ENCODE measurements around the gene HSPA1B.
"Not testable (repeated sequence)": the region's sequence is repeated elsewhere in the genome, so short reads cannot be mapped to it uniquely, and the experiment has no call there.

Gene HSPA1B

DNA sequence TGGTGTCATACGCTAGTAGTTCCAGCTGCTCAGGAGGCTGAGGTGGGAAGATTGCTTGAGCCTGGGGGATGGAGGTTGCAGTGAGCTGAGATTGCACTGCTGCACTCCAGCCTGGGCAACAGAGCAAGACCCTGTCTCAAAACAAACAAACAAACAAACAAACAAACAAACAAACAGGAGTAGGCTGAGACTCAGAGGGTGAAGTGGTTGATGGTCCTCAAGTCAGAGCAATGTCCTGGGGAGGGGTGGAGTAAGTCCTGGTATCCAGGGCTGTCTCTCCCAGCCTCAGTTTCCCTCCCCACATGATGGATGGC lies 41.1 kb downstream of the HSPA1B start:
- peaks cover 11% of the 10 kb centered on the region for H3K4me1 Mint-ChIP-seq (ENCODE audit: low read depth)
- DNase-seq (ENCODE audit: low spot score); H3K27ac Mint-ChIP-seq; H3K4me3 Mint-ChIP-seq; H3K36me3 Mint-ChIP-seq (ENCODE audit: low read depth); H3K9me3 Mint-ChIP-seq; H3K27me3 Mint-ChIP-seq (ENCODE audit: low read depth): not testable (repeated sequence)

DNA sequence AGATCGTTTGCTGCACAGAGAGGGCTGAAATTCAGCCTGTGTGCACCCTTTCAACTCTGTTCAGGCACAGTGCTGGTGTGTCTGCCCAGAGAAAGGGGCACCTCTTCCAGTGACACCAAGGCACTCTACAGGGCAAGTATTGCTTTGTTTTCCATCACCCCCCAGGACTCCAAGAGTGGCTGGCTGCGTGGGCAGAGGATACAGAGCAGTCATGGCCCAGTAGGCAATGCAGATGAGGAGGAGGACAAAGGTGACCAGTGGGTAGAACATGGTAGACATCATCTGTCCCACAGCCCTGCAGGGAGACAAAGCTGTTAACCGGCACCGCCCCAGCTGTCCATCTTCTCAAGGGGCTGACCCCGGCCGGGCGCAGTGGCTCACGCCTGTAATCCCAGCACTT lies 41.8 kb downstream of the HSPA1B start:
- Mint-ChIP-seq H3K9me3 (no peaks in the 10 kb centered on the region), H3K36me3 (ENCODE audit: low read depth) (no peaks in the 10 kb centered on the region), H3K4me1 (ENCODE audit: low read depth) (peaks cover 9% of the 10 kb centered on the region), H3K27me3 (ENCODE audit: low read depth) (peaks cover 3% of the 10 kb centered on the region), H3K27ac (no peak overlapping the region), H3K4me3 (no peak overlapping the region)
- no peak for DNase-seq (ENCODE audit: low spot score)

DNA sequence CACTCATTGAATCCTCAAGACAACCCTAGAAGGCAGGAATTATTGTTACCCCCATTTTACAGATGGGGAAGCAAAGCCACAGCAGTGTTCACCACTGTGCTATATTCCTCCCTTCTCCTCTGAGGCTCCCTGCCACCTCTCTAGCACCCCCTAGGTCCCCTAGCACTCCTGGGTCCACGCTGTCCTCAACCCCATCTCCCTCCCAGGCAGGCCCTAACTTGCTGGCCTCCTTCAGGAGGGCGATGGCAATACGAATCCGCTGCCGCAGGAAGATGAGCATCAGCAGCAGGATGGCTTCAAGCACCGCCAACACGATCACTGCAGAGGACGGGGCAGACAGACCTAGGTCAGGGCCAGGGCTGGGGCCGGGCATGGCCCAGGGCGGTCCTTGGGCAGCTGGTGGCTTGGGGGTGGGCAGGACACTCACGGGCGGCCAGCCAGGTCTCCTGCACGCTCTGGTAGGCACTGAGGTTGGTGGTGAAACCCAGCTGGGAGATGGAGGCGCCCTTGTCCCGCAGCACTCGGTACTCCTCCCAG lies 42.9 kb downstream of the HSPA1B start:
- Mint-ChIP-seq H3K27ac (no peak overlapping the region), H3K4me3 (no peak overlapping the region), H3K4me1 (ENCODE audit: low read depth) (peaks cover 5% of the 10 kb centered on the region), H3K36me3 (ENCODE audit: low read depth) (no peaks in the 10 kb centered on the region), H3K27me3 (ENCODE audit: low read depth) (peaks cover 3% of the 10 kb centered on the region), H3K9me3 (no peaks in the 10 kb centered on the region)
- DNase-seq (ENCODE audit: low spot score) = no peak

DNA sequence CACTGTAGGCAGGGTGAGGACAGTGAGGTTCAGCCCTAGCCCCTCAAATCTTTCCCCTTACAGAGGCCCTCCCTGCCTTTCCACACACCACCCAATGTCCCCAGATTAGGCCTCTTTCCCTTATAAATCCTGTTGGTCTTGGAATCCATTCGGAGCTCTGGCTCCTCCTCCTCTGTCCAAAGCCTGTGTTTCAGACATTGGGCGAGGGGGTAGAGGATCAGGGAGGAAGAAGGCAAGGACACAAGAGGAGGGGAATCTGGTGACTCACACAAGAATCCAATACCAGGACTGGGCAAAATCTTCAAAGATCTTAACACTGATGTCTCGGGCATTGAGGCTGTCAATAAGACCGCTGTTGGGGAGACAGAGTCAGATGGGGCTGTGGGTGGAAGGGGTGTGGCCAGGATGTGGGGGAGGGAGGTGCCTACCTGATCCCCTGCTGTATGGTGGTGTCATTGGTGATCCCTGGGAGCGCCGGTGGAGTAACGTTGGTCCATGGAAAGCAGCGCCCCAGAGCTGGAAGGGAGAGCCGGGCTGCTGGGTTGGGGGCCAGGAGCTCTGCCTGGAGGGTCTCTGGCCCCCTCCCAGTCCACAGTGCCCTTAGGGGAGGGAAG lies 43.6 kb downstream of the HSPA1B start:
- Mint-ChIP-seq H3K9me3 (no peaks in the 10 kb centered on the region), H3K27ac (no peak overlapping the region), H3K4me1 (ENCODE audit: low read depth) (peaks cover 6% of the 10 kb centered on the region), H3K4me3 (no peak overlapping the region), H3K36me3 (ENCODE audit: low read depth) (no peaks in the 10 kb centered on the region), H3K27me3 (ENCODE audit: low read depth) (peaks cover 3% of the 10 kb centered on the region)
- DNase-seq (ENCODE audit: low spot score) = no peak

DNA sequence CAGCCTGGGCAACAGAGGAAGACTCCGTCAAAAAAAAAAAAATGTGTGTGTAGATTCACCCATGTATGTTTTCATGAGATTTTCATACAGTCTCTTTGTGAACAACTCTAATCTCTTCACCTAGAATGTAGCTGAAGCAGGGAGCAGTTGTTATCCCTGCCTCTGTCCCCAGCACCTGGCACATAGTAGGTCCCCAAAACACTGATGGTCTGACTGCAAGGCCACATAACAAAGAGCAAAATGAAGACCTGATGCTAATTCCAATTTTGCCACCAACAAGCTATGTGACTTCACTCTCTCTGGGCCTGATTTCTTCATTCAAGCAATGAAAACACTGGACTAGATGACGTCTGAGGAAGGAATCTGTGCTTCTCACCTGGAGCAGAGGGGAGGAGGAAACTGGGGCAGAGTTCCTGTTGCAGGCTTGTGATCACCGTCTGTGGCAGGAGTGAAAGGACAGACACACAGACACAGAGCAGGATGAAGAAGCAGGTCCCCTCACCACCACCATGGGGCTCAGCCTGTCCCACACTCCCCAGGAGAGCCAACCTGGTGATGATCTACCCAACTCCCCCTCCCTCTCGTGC lies 46.6 kb downstream of the HSPA1B start:
- H3K4me3 Mint-ChIP-seq = no peak overlapping the region
- no peak for DNase-seq (ENCODE audit: low spot score)
- no peak overlapping the region for H3K27ac Mint-ChIP-seq
- peaks cover 6% of the 10 kb centered on the region for H3K4me1 Mint-ChIP-seq (ENCODE audit: low read depth)
- H3K27me3 Mint-ChIP-seq (ENCODE audit: low read depth) = peaks cover 3% of the 10 kb centered on the region
- no peaks in the 10 kb centered on the region for H3K36me3 Mint-ChIP-seq (ENCODE audit: low read depth)
- H3K9me3 Mint-ChIP-seq = no peaks in the 10 kb centered on the region

DNA sequence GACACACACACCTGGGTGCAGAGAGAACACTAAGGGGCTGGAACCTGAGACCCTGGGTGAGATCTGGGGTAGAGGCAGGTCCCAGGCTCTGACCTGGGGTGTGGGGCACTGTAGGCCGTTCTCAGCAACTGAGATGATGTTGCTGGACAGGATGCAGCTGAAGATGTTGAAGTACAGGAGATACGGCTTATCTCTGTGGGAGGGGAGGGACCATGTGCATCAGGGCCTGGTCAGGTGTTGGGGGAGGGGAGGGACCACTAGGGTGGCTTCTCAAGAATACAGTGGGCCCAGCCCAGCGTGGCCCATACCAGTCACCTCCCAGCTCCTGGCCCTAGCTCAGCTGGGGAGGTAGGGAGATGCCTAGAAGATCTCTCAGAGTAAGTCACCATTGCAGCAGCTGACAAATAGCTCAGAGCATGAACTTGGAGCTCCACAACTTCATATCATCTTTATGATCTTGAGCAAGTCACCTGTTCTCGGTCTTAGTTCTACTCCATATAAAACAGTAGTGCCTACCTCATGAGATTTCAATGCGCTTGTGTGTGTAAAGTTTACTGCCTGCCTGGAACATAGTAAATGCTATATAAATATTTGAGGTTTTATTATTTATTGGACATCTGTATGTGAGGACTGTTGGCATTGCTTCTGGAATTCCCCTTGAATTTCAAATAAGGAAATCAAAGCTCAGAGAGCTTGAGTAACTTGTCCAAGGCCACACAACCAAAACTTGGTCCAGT lies 47.5 kb downstream of the HSPA1B start:
- Mint-ChIP-seq H3K27me3 (ENCODE audit: low read depth) (peaks cover 3% of the 10 kb centered on the region), H3K4me1 (ENCODE audit: low read depth) (peaks cover 6% of the 10 kb centered on the region), H3K9me3 (no peaks in the 10 kb centered on the region), H3K4me3 (no peak overlapping the region), H3K27ac (no peak overlapping the region), H3K36me3 (ENCODE audit: low read depth) (peaks cover 5% of the 10 kb centered on the region)
- no peak for DNase-seq (ENCODE audit: low spot score)

DNA sequence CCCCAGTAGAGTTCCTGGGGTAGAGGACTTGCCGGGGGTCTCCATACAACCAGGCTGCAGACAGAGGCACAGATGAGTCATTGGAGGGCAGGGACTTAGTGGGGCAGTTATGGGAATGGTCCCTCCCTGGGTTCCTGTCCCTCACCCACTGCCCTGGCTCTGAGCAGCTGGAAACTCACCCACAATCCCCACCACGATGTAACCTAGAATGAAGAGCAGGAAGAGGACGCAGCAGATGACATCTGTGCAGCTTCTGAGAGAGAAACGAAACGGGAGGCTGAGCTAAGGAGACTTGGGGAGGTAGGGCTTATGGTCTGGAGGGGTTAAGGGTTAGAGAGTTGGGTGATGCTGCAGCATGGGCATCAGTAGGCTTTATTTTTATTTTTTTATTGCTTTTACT lies 48.3 kb downstream of the HSPA1B start:
- Mint-ChIP-seq H3K27me3 (ENCODE audit: low read depth) (peaks cover 3% of the 10 kb centered on the region), H3K9me3 (no peaks in the 10 kb centered on the region), H3K4me3 (no peak overlapping the region), H3K36me3 (ENCODE audit: low read depth) (peaks cover 10% of the 10 kb centered on the region), H3K4me1 (ENCODE audit: low read depth) (peaks cover 6% of the 10 kb centered on the region), H3K27ac (no peak overlapping the region)
- no peak for DNase-seq (ENCODE audit: low spot score)

DNA sequence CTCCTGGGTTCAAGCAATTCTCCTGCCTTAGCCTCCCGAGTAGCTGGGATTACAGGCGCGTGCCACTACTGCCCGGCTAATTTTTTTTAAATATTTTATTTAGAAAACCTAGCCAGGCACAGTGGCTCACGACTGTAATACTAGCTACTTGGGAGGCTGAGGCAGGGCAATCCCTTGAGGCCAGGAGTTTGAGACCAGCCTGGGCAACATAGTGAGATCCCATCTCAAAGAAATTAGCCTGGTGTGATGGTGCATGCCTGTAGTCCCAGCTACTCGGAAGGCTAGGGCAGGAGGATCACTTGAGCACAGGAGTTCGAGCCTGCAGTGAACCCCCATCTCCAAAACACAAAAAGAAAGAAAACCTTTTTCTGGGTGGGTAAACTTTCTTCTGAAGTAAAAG lies 48.8 kb downstream of the HSPA1B start:
- peaks cover 3% of the 10 kb centered on the region for H3K27me3 Mint-ChIP-seq (ENCODE audit: low read depth)
- DNase-seq (ENCODE audit: low spot score) = no peak
- H3K9me3 Mint-ChIP-seq = no peaks in the 10 kb centered on the region
- peaks cover 15% of the 10 kb centered on the region for H3K36me3 Mint-ChIP-seq (ENCODE audit: low read depth)
- no peak overlapping the region for H3K27ac Mint-ChIP-seq
- no peak overlapping the region for H3K4me3 Mint-ChIP-seq
- peaks cover 1% of the 10 kb centered on the region for H3K4me1 Mint-ChIP-seq (ENCODE audit: low read depth)

DNA sequence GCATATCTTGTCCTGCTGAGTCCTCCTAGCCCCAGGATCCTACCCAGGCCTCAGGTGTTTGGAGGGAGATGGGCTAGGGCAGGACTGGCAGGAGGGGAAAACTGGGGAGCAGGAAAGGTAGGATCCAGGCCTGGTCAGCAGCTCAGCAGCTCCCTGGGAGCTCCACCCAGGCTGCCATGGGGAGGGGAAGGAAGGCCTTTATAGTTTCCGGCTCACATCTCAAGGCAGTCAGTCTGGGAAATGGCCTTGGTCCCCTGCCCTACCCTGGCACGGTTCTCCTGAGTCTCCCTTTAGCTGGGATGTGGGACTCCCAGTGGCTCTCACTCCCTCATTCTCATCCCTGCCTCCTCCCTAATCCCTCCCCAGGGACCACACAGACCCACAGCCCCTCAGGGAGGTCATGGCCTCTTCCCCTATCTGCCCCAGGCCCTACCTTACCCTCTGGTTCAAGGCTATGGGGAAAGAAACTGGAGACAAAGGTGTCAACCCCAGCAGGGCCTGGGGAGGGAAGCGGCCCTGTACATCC lies 49.6 kb downstream of the HSPA1B start:
- no peaks in the 10 kb centered on the region for H3K27me3 Mint-ChIP-seq (ENCODE audit: low read depth)
- peaks cover 1% of the 10 kb centered on the region for H3K4me1 Mint-ChIP-seq (ENCODE audit: low read depth)
- no peak overlapping the region for H3K27ac Mint-ChIP-seq

DNA sequence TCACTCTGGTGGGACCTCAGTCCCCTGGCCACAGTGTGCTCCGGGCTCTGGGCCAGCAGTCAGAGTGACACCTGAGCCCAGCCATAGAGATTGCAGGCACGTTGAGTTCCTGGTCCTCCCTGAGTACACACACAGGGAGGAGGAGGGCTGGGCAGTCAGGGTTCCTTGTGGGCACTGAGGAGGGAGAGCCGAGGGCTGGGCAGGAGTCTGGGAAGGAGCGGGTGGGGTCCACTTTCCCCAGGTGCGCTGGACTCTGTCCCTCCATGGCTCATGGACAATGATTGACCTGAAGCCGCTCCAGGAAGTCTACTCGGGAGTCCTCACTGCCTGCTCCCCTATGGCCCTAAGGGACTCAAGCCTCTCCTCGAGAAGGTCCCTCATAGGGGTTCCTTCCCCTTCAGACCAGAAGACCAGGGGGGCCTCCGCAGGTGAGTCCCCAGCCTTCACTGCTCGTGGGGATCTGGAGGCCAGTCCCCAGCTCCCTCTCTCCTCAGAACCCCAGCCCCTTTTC lies 50.2 kb downstream of the HSPA1B start:
- Mint-ChIP-seq H3K4me1 (ENCODE audit: low read depth) (peaks cover 1% of the 10 kb centered on the region), H3K27me3 (ENCODE audit: low read depth) (no peaks in the 10 kb centered on the region), H3K36me3 (ENCODE audit: low read depth) (peaks cover 22% of the 10 kb centered on the region), H3K4me3 (no peak overlapping the region), H3K9me3 (no peaks in the 10 kb centered on the region), H3K27ac (no peak overlapping the region)
- DNase-seq (ENCODE audit: low spot score) = no peak

More for the DNA sequence above, 49.6 kb downstream of the HSPA1B start:
- Mint-ChIP-seq H3K4me3 (no peak overlapping the region), H3K36me3 (ENCODE audit: low read depth) (peaks cover 19% of the 10 kb centered on the region), H3K9me3 (no peaks in the 10 kb centered on the region)
- no peak for DNase-seq (ENCODE audit: low spot score)

DNA sequence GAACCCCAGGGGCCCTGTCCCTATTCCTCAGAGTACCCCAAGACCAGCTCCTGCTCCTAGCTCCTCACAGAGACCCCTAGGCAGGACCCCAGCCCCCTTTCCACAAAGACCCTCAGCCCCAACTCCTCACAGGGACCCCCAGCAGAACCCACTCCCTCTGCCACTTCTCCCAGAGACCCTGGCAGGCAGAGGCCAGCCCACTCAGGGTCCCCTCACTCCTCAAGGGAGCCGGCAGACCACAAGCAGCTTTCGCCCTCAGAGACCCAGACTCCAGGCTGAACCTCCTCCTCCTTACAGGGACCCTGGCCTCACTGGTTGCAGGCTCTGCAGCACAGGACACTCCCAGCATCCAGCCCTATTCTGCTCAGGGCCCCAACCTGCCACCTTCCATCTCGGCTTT lies 50.7 kb downstream of the HSPA1B start:
- no peaks in the 10 kb centered on the region for H3K27me3 Mint-ChIP-seq (ENCODE audit: low read depth)
- no peak overlapping the region for H3K4me3 Mint-ChIP-seq
- peaks cover 22% of the 10 kb centered on the region for H3K36me3 Mint-ChIP-seq (ENCODE audit: low read depth)
- DNase-seq (ENCODE audit: low spot score) = no peak
- no peaks in the 10 kb centered on the region for H3K9me3 Mint-ChIP-seq
- H3K4me1 Mint-ChIP-seq (ENCODE audit: low read depth) = peaks cover 1% of the 10 kb centered on the region
- H3K27ac Mint-ChIP-seq = no peak overlapping the region

DNA sequence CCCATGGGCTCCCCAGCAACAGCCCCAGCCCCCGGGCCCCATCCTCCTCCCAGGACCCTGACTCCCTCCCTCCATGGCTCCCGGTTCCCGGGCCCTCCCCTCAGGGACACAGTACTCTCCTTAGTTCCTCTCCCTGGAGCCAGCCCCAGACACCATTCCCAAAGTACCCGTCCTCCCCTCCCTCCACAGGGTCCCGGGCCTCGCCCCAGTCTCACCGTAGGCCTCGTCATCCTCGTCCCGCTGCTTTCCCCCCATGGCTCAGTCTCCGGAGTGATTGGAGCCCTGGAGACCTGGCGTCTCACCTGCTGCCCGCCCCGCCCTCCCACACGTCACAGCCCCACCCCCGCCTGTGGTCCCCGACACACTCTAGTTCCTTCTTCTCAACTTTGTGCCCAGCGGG lies 51.2 kb downstream of the HSPA1B start, which contains the start of gene SLC44A4:
TSS of gene SLC44A4 (minus strand) at position 272 of the 400 bp plus-strand sequence. CDS start at position 255, 17 bp downstream.
- Mint-ChIP-seq H3K4me3 (no peak within 1 kb of the TSS), H3K27me3 (ENCODE audit: low read depth) (no peaks in the 10 kb centered on the region), H3K27ac (no peak within 1 kb of the TSS), H3K36me3 (ENCODE audit: low read depth) (peaks cover 24% of the 10 kb centered on the region), H3K4me1 (ENCODE audit: low read depth) (peaks cover 1% of the 10 kb centered on the region), H3K9me3 (no peaks in the 10 kb centered on the region)
- no peak for DNase-seq (ENCODE audit: low spot score)

DNA sequence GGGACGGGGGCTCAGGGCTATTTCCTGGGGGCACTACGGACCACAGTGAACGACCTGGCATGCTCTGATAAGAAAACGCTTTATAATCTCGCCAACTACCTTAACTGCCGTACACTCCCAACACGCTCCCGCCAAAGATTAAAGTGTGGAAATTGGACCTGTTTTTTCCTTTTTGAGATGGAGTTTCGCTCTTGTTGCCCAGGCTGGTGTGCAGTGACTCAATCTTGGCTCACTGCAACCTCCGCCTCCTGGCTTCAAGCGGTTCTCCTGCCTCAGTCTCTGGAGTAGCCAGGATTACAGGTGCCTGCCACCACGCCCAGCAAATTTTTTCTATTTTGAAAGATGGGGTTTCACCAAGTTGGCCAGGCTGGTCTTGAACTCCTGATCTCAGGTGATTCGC lies 51.6 kb downstream of the HSPA1B start:
- peaks cover 29% of the 10 kb centered on the region for H3K36me3 Mint-ChIP-seq (ENCODE audit: low read depth)
- H3K9me3 Mint-ChIP-seq = no peaks in the 10 kb centered on the region
- no peak for DNase-seq (ENCODE audit: low spot score)
- H3K27me3 Mint-ChIP-seq (ENCODE audit: low read depth) = no peaks in the 10 kb centered on the region
- H3K4me3 Mint-ChIP-seq = no peak overlapping the region
- H3K4me1 Mint-ChIP-seq (ENCODE audit: low read depth) = peaks cover 1% of the 10 kb centered on the region
- no peak overlapping the region for H3K27ac Mint-ChIP-seq
